GM12874 (cell line): ENCODE results near the gene MUC2.

Source experiments
- TF ChIP-seq, protein P1 (sequence below): IDR thresholded peaks from 2 replicates; pipeline ENCODE4 v1.5.1; 2011; ENCODE audit warnings: low read depth, mild to moderate bottlenecking, control low read depth, low read length, moderate library complexity; ENCODE audit not compliant: insufficient read depth

MUC2 gene

DNA sequence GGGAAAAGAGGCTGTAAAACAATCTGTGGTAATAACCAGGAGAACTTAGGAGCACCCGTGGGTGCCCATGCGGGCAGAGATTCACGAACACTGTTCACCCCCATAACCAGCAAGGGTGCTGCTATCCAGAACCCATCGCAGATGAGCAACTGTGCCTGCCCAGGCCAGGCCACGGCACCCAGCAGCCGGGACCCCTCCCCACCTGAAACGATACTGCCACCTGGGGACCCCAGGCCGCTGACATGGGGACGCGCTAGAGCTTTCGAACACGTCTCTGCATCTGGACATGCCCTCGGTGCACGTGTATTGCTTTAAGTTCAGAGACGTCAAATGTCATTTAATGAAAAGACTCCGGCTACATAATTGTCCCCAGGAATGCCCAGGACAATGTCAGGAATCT, 14.3 kb upstream of the MUC2 start:
- TF ChIP-seq, protein P1, sequence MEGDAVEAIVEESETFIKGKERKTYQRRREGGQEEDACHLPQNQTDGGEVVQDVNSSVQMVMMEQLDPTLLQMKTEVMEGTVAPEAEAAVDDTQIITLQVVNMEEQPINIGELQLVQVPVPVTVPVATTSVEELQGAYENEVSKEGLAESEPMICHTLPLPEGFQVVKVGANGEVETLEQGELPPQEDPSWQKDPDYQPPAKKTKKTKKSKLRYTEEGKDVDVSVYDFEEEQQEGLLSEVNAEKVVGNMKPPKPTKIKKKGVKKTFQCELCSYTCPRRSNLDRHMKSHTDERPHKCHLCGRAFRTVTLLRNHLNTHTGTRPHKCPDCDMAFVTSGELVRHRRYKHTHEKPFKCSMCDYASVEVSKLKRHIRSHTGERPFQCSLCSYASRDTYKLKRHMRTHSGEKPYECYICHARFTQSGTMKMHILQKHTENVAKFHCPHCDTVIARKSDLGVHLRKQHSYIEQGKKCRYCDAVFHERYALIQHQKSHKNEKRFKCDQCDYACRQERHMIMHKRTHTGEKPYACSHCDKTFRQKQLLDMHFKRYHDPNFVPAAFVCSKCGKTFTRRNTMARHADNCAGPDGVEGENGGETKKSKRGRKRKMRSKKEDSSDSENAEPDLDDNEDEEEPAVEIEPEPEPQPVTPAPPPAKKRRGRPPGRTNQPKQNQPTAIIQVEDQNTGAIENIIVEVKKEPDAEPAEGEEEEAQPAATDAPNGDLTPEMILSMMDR: no peak

DNA sequence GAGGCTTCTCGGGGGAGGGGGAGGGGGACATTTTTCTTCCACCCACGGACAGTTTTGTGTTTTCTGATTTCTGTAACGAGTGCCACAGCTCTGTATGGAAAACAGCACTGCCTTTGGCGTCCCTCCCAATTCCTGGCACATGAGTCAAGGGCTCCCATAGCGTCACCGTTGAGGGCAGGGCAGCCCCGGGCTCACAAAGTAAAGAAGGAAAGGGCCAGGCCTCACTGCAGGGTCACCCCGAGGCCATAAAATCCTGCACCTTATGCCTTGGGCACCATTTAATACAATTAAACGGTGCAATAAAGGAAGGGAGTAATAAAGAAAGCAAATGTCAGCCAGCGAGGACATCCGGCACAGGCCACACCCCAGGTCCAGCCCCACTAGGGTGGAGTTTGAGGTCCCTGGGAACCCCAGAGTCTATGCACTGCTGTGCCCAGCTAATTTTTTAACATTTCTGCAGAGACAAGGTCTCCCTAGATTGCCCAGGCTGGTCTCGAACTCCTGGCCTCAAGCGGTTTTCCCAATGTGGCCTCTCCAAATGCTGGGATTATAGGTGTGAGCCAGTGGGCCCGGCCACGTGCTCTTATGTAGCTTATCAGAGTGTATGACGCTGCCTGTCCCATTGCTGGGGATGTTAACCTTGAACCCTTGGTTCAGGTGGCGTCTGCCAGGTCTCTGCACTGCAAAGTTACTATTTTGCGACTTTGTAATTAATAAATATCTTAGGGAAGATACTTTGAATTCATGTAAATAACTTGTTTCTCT, 13.6 kb upstream of the MUC2 start:
- TF ChIP-seq, protein P1: no peak

DNA sequence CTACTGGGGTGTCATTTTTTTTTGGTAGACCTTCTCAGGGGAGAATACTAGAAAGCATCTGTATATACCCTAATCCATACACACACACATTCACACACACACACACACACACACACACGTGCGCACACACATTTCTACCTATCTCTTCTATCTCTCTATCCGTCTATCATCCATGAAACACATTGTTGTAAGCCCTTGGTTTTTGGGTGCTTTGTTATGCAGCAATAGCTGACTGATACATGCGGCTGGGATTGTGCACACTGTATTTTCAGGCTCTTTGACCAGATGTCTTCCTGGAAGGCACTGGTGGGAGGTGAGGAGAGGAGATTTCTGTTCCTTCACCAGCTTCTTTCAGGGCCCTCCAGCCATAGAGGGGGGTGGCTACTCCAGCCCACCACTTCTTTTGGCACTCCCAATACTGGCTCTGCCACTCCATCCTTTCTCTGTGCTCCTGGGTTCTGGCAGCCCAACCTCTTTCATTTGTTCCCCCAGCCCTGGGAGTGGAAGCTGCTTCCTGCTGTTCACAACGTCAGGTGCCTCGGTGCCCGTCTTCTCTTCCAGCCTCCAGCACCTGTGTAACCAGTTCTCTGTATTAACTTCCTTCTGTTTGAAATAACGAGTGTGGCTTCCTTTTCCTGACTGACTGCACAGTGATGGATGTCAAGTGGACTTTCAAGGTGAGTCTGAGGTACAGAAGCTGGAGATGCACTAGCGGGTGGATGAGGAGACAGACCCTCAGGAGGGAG, 12.4 kb upstream of the MUC2 start:
- TF ChIP-seq, protein P1: no peak

DNA sequence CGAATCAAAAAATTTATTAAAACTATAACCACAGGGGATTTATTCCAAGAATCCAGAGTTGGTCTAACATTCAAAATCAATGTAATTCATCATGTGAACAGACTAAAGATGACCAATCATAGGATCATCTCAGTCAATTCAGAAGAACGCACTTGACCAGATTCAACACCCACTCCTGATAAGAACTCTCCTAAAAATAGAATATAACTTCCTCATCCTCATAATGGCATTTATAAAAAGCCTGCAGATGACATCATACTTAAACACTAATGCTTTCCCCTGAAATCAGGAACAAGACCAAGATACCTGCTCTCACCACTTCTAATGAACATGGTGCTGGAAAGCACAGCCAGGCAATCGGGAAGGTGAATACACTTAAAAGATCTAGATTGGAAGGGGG, 10.5 kb upstream of the MUC2 start:
- TF ChIP-seq, protein P1: no peak

DNA sequence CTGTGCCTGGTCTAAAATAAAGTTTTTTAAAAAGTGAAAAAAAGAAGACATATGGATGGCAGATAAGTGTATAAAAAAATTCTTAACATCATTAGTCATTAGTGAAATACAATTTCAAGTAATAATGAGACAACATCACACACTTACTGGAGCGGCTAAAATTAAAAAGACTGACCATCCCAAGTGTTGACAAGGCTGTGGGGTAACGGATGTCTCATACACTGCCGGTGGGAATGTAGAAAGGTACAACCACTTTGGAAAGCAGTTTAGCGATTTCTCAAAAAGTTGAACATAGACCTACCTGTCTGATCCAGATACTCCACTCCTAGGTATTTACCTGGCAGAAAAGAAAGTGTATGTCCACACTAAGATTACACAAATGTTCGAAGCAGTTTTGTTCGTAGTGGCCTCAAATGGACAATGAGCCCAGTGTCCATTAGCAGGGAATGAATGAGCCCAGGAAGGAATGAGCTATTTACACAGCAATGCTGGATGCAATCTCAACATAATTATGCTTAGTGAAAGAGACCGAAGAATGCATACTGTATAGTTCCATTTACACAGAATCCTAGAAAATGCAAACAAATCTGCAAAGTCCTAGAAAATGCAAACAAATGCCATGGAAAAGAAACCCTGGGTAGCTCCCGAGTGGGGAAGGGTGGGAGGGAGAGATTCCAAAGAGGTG, 6.7 kb upstream of the MUC2 start:
- TF ChIP-seq, protein P1: no peak

DNA sequence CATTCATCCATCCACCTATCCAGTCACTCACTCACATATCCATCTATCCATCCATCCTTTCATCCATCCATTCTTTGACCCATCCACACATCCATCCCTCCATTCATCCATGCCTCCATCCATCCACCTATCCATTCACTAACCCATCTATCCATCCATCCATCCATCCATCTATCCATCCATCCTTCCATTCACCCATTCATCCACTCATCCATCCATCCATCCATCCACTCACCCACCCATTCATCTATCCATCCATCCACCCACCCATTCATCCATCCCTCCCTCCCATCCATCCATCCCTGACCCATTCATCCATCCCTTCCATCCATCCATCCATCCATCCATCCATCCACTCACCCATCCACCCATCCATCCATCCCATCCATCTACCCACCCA, 4.9 kb upstream of the MUC2 start:
- TF ChIP-seq, protein P1: no peak
